Endometrial microvascular endothelial cells (primary cell): ENCODE data around the gene TRAF3. TPM values are rescaled to one million over a fixed set of nuclear protein-coding genes. Genes with fewer than 3 reads are reported as not detected.

Source experiments
- in situ Hi-C: cut with HindIII; loops from 2 replicates; pipeline ENCODE4 v1.10.0; 2017; ENCODE audit warnings: low sequenced_read_pairs, low pct_unique_long_range_greater_than_20kb; ENCODE audit errors: inconsistent ontology term
- total RNA-seq: library from RNA; depleted of rRNA; stranded (reverse); fragments of >200 nt; gene quantifications from one replicate; pipeline ENCODE4 v1.2.3, GENCODE V29; 2015; ENCODE audit errors: inconsistent ontology term

Gene TRAF3
- total RNA-seq, 1 donor from 2014 or later = 24.2 TPM

DNA sequence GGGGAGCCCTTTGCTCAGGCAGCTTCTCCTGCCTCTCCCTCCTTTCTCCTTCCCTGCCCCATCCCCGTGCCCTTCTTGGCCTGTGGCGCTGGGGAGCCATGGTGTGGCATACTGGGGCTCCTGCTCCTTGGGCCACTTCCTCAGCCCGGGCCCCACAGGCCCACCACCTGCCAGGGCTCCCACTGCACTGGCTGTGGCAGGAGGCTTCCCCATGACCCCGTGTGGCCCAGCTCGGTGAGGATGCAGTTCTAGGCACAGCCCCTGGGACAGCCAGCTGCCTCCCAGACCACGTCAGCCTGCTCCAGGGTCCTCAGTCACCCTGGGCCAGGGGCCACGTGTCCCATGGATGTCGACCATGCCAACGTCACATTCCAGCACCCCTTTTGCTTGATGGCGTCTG, 132.2 kb downstream of the TRAF3 start:
- in situ Hi-C loops = no loop called here

DNA sequence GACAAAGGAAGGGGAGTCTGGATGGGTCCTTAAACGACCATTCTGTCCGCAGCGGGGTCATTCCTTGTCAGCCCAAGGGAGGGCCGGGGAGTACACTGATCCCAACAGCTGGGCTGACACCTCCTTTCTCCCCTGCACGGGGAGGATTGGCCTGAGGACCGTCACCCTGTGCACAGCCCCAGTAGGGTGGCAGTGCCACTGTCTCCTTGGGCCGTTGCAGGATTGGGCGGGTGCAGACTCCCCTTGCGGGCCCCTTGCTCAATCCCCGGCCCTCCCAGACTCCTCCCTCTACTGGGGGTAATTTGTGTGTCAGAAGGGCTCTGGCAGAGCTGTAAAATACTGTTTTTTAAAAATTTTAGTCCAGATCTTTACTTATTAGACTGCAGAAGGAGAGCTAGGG, 132.7 kb downstream of the TRAF3 start:
- in situ Hi-C loops = no loop called here

DNA sequence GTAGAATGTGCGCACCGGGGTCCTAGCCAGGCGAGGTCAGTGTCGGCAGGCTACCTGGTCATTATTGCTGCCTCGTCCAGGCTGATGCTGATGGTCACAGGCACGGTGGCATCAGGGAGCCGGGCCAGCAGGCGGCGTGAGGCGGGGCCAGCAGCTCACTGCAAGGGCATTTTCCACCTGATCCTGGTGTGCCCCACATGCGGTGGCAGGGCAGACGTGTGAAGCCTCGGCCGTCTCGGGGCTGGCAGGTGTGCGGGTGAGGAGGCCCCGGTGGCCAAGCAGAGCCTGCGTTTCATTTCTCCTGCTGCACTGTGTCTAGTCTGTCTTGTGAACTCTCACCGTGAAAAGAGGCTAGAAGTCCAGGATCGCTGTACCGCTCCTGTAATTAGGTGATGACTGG, 133.2 kb downstream of the TRAF3 start:
- in situ Hi-C loops = no loop called here

DNA sequence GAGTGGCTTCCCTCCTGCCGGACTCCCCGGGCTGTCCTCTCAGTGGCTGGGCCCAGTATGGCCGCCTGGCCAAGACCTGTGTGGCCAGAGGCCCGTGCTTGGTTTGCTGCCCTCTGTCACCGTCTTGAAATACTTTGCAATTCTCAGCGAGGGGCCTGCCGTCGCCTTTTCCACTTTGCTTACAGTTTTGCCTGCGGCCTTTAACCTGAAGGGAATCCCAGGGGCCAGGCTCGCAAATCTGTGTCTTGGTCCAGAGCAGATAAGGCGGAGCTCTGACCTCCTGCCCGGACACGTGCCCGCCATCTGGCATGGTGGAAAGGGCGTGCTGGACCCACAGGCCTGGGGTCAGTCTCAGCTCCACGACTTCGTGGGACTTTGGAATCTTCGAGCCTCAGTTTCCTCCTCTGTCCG, 134.3 kb downstream of the TRAF3 start:
- in situ Hi-C loops = no loop called here

DNA sequence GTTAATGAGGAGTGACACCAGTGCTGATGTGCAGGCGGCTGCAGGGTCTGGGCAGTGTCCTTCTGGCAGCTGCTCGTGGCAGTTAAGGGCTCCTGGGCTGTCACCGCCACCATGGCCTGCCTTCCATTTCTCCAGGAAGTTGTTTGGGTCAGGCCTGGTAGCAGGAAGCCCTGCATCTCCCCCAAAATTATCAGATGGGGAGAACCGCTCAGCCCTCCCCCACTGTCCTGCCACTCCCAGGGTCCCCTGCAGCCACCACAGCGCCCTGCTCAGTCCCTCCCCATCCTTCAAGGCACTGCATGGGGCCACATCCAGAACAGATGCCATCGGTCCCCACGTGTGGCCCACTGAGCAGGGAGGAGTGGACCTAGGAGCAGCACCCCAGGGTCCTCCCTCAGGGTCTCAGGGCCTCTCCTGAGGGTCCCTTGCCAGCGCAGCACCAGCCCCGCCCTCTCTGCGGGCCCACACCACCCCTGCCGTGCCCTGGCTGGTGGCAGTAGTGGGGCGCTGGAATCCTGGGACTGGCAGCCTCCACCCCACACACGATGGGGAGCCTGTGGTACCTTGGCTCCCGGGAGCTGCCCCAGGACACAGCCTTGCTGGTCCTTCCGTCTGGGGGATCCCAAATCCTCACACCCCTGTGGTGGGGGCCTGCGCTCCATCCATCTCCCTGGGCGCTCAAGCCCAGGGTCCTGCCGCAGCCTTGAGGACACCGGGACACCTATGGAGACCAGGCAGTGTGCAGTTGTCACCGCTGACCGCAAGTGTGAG, 134.9 kb downstream of the TRAF3 start:
- in situ Hi-C loops = no loop called here

DNA sequence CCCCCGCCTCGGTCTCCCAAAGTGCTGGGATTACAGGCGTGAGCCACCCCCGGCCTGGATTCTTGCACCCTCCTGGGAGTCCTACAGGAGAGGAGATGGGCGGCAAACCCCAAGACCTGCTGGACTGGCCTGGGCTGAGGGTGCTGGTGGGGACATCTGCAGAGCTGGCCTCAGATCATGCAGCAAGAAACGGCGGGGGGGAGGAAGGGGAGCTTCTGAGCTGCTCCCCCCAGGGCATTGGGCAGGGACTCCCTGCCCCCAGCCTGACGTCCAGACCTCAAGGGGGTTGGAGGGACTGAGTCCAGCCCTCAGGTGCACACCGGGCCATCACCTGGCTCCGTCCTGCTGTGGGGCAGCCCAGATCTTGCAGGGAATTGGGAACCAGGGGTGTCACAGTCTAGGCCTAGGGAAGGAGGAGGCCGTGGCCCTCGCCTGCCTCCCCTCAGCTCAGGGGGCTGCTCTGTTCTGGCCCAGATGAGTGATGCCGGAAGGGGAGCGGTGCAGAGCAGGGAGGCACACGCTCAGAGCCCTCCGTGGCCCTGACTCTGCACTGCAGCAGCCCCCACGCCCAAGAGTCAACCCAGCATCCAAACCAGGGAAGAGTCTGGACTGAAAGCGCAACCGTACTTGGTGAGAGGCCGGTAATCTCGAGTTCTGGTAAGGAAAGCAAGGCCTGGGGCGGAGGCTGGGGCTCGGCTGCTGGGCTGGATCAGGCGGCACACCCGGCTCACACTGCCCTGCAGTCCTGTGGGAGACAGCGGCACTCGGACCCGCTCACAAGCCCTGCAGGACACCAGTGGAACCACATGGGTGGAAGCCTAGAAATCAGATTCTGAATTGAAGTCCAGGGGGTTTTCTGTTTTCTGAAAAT, 136.3 kb downstream of the TRAF3 start:
- in situ Hi-C loops = no loop called here

DNA sequence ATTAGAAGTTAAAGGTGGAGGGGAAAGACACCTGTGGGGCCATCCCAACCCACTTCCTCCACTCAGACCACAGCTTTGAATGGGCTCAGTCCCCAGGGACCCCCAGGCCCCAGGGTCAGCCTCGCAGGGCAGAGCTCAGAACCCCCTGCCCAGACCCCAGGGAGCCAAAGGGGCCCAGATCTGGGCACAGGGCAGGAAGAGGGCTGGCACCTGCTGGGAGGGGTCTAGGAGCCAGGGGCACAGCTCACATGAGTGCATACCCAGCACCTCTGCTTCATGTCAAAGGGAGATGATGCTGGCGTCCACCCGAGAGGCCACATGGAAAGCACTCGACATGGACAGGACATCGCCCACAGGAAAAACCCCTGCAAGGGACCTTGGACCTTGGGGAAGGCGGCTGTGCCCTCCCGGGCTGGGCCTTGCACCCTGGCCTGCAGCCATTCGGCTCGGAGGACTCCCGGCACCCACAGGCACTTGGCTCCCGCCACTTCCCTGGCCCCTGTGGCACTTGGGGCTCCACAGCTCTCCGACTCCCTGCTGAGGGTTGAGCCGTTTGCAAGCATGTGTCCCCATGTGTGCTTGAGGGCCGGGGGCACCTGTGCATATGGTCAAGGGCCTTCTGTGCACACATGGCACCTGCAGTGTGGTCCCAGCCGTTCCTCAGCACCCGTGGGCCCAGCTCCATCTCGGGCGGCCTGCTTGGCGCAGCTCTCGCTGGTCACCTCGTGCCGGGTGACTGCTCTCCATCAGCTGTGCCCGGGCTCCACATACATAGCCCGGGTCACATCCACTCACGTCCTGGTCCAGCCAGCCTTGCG, 137.4 kb downstream of the TRAF3 start:
- in situ Hi-C loops = no loop called here

DNA sequence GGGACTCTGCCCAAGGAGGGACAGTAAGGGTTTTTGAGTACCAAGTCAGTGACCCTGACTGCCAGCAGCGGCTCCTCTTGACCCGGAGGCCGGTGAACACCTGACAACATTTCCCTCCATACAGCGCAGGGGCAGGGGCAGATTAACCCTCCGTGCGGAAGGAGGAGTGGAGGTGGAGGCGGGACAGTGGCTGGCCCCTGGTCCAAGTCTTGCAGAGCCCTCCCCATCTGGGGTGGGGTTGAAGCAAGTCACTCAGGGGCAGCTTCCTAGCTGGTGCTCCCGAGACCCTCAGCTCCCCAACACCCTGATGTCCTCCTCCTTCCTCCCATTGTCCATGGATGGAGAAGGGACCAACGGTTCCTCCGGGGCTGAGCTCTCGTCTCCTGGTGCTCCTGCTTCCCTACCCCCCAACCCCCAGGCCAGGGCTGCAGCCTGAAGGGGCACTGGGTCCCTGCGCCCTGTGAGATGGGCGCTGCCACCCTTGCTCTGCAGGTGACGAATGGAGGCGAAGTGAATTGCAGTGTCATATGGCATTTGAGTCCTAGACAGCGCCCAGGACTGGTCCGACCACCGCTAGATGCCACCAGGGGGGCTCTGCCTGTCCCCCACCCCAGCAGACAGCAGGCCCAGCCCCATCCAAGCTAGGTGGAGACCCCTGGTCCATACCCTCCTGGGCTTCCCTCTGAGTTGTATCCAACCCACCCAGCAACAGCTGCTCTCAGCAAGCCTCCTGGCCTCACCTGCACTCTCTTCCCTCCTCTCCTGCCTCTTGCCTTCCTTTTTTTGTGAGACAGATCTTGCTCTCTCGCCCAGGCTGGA, 138.3 kb downstream of the TRAF3 start:
- in situ Hi-C loops = no loop called here

DNA sequence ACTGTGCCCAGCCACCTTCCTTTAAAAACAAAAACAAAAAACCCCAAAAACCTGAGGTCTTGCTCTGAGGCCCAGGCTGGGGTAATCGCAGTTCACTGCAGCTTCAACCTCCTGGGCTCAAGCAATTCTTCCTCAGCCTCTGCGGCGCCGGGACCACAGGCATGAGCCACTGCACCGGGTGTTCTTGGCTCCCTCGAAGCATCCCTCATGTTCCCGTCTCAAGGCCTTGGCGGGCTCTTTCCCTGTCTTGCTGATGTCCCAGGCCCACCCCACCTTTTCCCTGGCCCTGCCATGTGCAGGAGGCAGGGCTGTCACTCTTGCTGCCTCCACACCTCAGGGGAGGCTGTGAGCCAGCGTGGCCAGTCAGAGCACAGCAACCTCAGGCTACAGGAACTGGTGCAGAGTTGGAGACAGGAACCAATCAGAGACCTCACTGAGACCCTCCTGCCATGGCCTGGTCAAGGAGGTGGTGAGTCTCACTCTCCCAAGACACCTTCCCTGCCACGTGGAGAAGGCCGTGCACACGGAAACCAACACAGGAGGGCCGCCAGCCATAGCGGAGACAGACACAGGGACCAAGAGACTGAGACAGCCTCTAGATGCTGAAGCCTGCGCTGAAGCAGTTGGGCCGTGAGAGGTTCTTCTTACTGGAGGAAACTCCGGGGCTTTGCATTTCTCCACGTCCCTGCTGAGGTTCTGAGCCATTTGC, 139.3 kb downstream of the TRAF3 start:
- in situ Hi-C loops = no loop called here

DNA sequence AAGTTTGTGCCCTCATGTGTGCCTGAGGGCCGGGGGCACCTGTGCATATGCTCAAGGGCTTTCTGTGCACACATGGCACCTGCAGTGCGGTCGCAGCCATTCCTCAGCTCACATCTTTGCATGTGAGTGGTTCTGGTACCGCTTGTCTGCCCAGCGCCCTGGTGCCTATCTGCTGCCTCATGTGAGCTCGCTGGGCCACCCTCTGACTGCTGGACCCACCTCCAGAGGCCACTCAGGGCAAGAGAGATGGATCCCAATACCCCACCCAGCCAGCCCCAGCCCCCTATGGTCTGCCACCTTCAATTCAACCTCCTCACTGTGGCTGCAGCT, 139.8 kb downstream of the TRAF3 start:
- in situ Hi-C loops = no loop called here

DNA sequence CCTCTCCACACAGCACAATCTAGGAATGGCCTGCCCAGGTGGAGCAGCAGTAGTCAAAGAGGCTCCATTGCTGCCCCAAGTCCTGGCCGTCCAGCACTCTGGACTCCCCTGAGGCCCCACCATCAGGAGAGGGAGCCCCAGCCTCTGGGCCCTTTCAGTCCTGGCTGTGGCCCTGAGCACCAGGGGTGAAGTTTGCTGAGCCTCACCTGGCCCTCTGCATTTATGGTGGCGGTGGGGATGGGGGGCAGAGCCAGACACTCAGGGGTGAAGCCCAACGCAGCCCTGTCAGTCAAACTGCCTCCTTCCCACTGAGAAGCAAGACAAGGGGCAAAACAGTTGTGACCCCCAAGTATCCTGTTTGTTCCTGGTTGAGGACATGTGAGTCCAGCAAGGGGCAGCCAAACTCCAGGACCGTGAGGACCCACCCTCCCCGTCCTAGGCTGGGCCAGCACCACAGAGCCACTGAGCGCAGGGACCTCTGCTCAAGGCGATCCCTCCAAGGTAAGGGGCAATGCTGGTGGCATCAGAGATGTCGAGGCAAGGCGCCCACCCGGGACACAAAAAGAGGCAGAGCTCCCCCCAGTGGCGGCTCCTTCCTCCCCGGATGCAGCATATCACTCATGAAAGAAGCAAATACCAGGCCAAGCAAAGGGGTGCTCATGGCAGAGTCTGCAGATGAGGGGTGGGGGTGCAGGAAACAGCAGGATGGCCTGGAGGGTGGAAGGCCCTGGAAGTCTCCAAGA, 140.4 kb downstream of the TRAF3 start:
- in situ Hi-C loops = no loop called here

DNA sequence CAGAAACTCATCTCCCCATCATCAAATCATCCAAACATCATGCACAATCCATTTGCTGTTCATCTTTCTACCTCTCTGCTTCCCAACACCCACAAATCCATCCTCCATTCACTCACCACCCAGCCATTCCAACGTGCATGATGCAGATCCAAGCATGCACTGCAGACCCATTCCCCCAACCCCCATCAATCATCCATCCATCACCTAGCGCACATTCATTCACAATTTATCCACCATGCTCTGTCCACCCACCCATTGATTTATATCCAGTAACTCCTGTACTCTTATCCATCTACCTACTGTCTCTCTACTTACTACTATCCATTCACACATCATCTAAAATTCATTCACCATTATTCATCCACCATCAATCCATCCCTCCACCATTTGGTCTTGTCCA, 141.2 kb downstream of the TRAF3 start:
- in situ Hi-C loops = no loop called here

DNA sequence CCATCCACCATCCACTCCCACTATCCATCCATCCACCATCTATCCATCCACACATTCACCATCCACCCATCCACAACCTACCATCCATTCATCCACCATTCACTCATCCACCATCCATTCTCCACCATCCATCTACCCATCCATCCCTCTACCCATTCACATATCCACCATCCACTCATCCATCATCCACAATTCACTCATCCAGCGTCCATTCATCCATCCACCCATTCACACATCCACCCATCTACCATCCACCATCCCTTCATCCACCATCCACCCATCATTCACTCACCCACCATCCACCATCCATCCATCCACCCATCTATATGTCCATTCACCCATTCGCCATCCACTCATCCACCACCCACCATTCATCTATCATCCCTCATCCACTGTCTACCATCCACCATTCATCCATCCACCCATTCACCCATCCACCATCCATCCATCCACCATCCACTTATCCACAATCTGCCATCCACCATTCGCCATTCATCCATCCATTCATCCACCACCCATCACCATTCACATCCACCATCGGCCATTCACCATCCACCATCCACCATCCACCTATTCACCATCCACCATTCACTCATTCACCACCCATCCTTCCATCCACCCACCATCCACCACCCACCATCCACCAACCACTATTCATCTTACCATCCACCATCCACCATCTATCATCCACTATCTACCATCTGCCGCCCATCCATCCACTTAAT, 143.2 kb downstream of the TRAF3 start:
- in situ Hi-C loops = no loop called here

DNA sequence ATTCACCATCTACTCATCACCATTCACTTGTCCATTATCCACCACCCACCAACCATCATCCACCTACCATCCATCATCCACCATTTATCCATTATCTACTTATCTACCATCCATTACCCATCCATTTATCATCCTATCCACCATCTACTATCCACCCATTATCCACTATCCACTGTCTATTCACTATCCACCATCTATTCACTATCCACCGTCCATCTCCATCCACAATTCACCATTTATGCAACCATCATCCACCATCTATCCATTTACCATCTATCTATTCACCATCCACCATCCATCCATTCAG, 143.7 kb downstream of the TRAF3 start:
- in situ Hi-C loops = no loop called here

DNA sequence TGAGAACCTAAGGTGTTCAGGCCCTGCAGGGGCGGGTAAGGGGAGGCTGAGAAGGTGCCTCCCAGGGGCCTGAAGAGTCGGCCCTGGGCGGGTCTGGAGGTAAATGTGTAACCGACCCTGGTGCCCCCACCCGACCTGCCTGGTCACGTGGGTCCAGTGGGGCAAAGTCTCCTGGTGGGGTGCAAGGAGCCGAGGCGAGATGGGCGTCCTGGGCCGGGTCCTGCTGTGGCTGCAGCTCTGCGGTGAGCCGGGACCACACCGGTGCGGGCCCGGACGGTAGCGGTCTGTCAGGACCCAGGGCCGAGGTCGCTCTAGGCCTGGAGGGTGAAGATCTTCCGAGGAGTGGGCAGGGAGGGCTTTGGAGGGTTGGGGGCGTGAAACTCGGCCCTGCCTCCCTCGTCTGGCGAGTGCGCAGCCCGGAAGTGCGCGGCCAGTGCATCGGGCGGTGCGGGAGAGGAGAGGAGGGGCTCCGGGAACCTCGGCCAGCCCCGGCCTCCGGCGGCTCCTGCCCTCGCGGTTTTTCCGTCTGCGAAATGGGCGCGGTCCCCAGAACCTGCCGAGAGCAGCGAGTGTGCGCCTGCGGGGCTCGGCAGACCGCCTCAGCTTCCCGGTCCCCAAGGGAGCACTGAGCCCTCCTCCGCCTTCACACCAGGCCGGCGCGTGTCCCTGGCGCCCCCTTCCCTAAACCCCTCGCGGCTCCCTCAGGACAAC, 145.4 kb downstream of the TRAF3 start, which contains the start of gene AMN:
Gene AMN (plus strand): TSS at position 174 of the 711 bp plus-strand sequence. CDS start 26 bp downstream, at position 200.
- in situ Hi-C loops = no loop called here

DNA sequence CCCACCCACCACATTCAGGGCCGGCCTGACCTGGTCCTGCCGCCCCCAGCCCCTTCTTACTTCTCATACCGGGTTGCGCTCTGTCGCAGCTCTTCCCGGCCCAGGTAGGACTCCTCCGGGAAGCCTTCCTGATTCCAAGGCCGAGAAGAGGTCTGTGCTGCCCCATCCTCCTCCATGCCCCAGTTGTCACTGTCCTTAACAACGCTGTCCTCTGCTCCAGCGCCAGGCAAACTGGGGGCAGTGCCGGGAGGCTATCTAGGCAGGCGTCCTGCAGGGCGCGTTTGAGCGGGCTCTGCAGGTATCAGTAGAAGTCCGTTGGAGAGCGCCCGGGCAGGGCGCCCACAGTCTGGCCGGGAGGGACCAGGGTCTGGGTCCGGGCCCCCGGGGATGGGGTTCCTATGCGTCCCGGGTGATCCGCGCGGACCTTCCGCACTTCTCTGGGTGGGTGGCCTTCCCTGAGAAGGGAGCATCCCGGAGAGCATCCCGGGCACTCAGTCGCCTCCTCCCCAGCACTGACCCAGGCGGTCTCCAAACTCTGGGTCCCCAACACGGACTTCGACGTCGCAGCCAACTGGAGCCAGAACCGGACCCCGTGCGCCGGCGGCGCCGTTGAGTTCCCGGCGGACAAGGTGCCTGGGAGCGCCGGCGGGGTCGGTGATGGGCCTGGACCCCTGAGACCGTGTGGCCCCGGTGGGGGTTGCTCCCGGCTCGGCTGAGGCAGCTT, 146.1 kb downstream of the TRAF3 start:
- in situ Hi-C loops = no loop called here
